HG02885 (cell line): ENCODE measurements around the gene EPM2A.
"Not testable (repeated sequence)": the region's sequence is repeated elsewhere in the genome, so short reads cannot be mapped to it uniquely, and the experiment has no call there.

Experiments
- ATAC-seq: cut with Tn5 transposase; IDR thresholded peaks from one replicate; pipeline ENCODE4 v1.9.1; 2021; ENCODE audit warnings: mild to moderate bottlenecking; ENCODE audit not compliant: unreplicated experiment, poor library complexity

The EPM2A gene

GRCh38 chr6:145735356-145736165 lies at the start of gene EPM2A:
TSS of gene EPM2A (minus strand) at chr6:145735520. CDS start at chr6:145735498, 22 bp downstream.
- ATAC-seq = peak; percentile 77

GRCh38 chr6:145784683-145785082 lies 49.4 kb upstream of the EPM2A start:
- peak; percentile 86 for ATAC-seq

- no peak for ATAC-seq
Observed at GRCh38 chr6:145783796-145784195, 48.5 kb upstream of the EPM2A start.

- no peak for ATAC-seq
Observed at GRCh38 chr6:145772846-145773245, 37.5 kb upstream of the EPM2A start.

- ATAC-seq = no peak
Observed at GRCh38 chr6:145765449-145765848, 30.1 kb upstream of the EPM2A start.

GRCh38 chr6:145763742-145764141 lies 28.4 kb upstream of the EPM2A start:
- no peak for ATAC-seq

- peak; percentile 60 for ATAC-seq
Observed at GRCh38 chr6:145761584-145761983, 26.3 kb upstream of the EPM2A start.

GRCh38 chr6:145758113-145758512 lies 22.8 kb upstream of the EPM2A start:
- ATAC-seq = no peak

GRCh38 chr6:145756170-145756662 lies 20.9 kb upstream of the EPM2A start:
- no peak for ATAC-seq

- ATAC-seq = no peak
Observed at GRCh38 chr6:145755682-145756081, 20.4 kb upstream of the EPM2A start.

GRCh38 chr6:145752638-145753037 lies 17.3 kb upstream of the EPM2A start:
- ATAC-seq = no peak

GRCh38 chr6:145749632-145750031 lies 14.3 kb upstream of the EPM2A start:
- ATAC-seq = peak; percentile 92

GRCh38 chr6:145745861-145746260 lies 10.5 kb upstream of the EPM2A start:
- ATAC-seq = no peak

GRCh38 chr6:145744619-145745018 lies 9.3 kb upstream of the EPM2A start:
- no peak for ATAC-seq

GRCh38 chr6:145743332-145743731 lies 8.0 kb upstream of the EPM2A start:
- ATAC-seq = no peak

- not testable (repeated sequence) for ATAC-seq
Observed at GRCh38 chr6:145742472-145742871, 7.2 kb upstream of the EPM2A start.

GRCh38 chr6:145739685-145740084 lies 4.4 kb upstream of the EPM2A start:
- not testable (repeated sequence) for ATAC-seq

GRCh38 chr6:145738265-145738664 lies 2.9 kb upstream of the EPM2A start:
- no peak for ATAC-seq

GRCh38 chr6:145736661-145737144 lies 1.4 kb upstream of the EPM2A start:
- ATAC-seq = no peak

- peak; percentile 74 for ATAC-seq
Observed at GRCh38 chr6:145734486-145735355, 599 bp downstream of the EPM2A start.

GRCh38 chr6:145733810-145734209 lies 1.5 kb downstream of the EPM2A start:
- ATAC-seq = no peak
